OCI-LY1 (cell line): Measurements from ENCODE around the gene KIF17.

Source experiments
- CTCF ChIP-seq: fragments of 200-600 bp; sonication (generic), shearing (Covaris generic); IDR thresholded peaks from 2 replicates; pipeline ENCODE4 v1.5.1; 2017; ENCODE audit warnings: mild to moderate bottlenecking, antibody characterized with exemption, low read length, moderate library complexity, mixed read lengths
- EZH2 ChIP-seq: fragments of 200-600 bp; sonication (generic), shearing (Covaris generic); IDR thresholded peaks from 2 replicates; pipeline ENCODE4 v1.8.0; 2017; ENCODE audit warnings: borderline replicate concordance, mixed run types, mild to moderate bottlenecking, antibody characterized with exemption, low read length, moderate library complexity, mixed read lengths

- TF ChIP-seq CTCF (no peak), EZH2 (no peak)
Observed at GRCh38 chr1:20689645-20690056, 28.2 kb downstream of the KIF17 start.
